Transverse colon (tissue), 4 donors: ENCODE data around the gene SLC38A1.

Source experiments
- EP300 ChIP-seq: sonication (generic); formaldehyde crosslinking; IDR thresholded peaks from one replicate; pipeline ENCODE4 v1.6.1; 2017; ENCODE audit warnings: antibody characterized with exemption, low read depth
- POLR2A ChIP-seq: fragments of 450-650 bp; IDR thresholded peaks from one replicate; pipeline ENCODE4 v1.6.1; 2016; ENCODE audit warnings: antibody characterized with exemption, mild to moderate bottlenecking, moderate library complexity
- POLR2AphosphoS5 ChIP-seq, 3 donors: sonication (generic); formaldehyde crosslinking; IDR thresholded peaks; one replicate each; pipeline ENCODE4 v1.6.1; 2016; ENCODE audit warnings: antibody characterized with exemption in 3 of 3
- TF ChIP-seq, protein P1 (sequence below), 5 experiments: fragments of 200-600 bp in 3 of 5; fragments of 450-650 bp in 2 of 5; sonication (generic) in 3 of 5; IDR thresholded peaks; 1 replicate in 2 of 5; 2 replicates in 3 of 5; pipeline ENCODE4 v1.5.1; 2016 to 2017; ENCODE audit warnings: antibody characterized with exemption in 5 of 5, inconsistent platforms in 3 of 5, mild to moderate bottlenecking in 2 of 5, moderate library complexity in 1 of 5

DNA sequence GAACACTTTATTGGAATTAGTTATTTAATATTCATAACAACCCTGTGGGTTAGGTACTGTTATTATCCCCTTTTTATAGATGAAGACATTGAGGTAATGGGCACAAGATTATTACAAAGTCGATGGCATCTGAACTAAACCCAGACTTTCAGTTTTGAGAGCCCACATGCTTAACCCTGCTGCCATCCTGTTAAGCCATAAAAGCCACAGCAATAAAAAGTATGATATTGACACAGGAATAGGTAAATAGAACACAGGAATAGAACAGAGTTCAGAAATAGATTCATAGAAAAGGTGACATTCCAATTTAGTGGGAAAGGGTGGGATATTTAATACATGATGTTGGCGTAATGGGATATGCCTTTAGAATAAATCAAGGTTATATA lies 119.8 kb downstream of the SLC38A1 start:
- TF ChIP-seq, protein P1, sequence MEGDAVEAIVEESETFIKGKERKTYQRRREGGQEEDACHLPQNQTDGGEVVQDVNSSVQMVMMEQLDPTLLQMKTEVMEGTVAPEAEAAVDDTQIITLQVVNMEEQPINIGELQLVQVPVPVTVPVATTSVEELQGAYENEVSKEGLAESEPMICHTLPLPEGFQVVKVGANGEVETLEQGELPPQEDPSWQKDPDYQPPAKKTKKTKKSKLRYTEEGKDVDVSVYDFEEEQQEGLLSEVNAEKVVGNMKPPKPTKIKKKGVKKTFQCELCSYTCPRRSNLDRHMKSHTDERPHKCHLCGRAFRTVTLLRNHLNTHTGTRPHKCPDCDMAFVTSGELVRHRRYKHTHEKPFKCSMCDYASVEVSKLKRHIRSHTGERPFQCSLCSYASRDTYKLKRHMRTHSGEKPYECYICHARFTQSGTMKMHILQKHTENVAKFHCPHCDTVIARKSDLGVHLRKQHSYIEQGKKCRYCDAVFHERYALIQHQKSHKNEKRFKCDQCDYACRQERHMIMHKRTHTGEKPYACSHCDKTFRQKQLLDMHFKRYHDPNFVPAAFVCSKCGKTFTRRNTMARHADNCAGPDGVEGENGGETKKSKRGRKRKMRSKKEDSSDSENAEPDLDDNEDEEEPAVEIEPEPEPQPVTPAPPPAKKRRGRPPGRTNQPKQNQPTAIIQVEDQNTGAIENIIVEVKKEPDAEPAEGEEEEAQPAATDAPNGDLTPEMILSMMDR (IDR thresholded peaks at IDR 0.05), result no peak
- TF ChIP-seq POLR2A (no peak), EP300 (no peak), POLR2AphosphoS5 (IDR thresholded peaks at IDR 0.05) (peak in 1 of 3 donors; percentile 25)
